SK-N-SH (cell line): Measurements from ENCODE around the gene CELF2. TPM values are rescaled to one million over a fixed set of nuclear protein-coding genes. Genes with fewer than 3 reads are reported as not detected.

Source experiments
- CTCF ChIA-PET: fragments of 300-600, 350-600 bp; formaldehyde crosslinking; extraction: SDS; loops from one replicate; lab custom pipeline; 2021; lab: Yijun Ruan, JAX
- POLR2A ChIA-PET: fragments of 350-600 bp; sonication (Branson Sonifier 250); formaldehyde crosslinking; extraction: SDS; loops from one replicate; lab custom pipeline; 2020; ENCODE audit warnings: antibody characterized with exemption, inconsistent platforms; lab: Yijun Ruan, JAX
- DNase-seq: peaks from one replicate; pipeline ENCODE4 v3.0.0; 2012
- H2AFZ ChIP-seq: fragments of 200-600 bp; sonication (generic); 2 replicates; pipeline ENCODE4 v1.8.1; 2016; ENCODE audit warnings: antibody characterized with exemption, mild to moderate bottlenecking, low read depth
- H3F3A ChIP-seq: fragments of 200-600 bp; sonication (generic); replicated peaks from 2 replicates; pipeline ENCODE3; 2016; ENCODE audit warnings: antibody characterized with exemption, mild to moderate bottlenecking; ENCODE audit not compliant: insufficient read depth
- H3K27ac ChIP-seq, 2 experiments: fragments of 200-500 bp in 1 of 2; fragments of 200-600 bp in 1 of 2; sonication (Bioruptor generic) in 1 of 2; sonication (generic), shearing (Covaris generic) in 1 of 2; 2 replicates each; pipeline versions ENCODE4 v1.5.1 to v1.6.1; 2014 to 2016; ENCODE audit warnings: low read depth in 2 of 2, inconsistent platforms in 1 of 2, low read length in 1 of 2, mild to moderate bottlenecking in 1 of 2, mixed read lengths in 1 of 2
- H3K27me3 ChIP-seq: fragments of 200-600 bp; sonication (generic), shearing (Covaris generic); 2 replicates; pipeline ENCODE4 v1.6.1; 2016; ENCODE audit warnings: mixed run types; ENCODE audit not compliant: insufficient read depth
- H3K36me3 ChIP-seq, 2 experiments: fragments of 200-500 bp in 1 of 2; fragments of 200-600 bp in 1 of 2; sonication (Bioruptor generic) in 1 of 2; sonication (generic) in 1 of 2; replicated peaks in 1 of 2; 2 replicates each; pipeline versions ENCODE3 to v1.5.1; 2014 to 2016; ENCODE audit warnings: low read length in 1 of 2, mild to moderate bottlenecking in 1 of 2; ENCODE audit not compliant: insufficient read depth in 2 of 2, control insufficient read depth in 1 of 2
- H3K4me1 ChIP-seq, 2 experiments: fragments of 200-500 bp in 1 of 2; fragments of 200-600 bp in 1 of 2; sonication (Bioruptor generic) in 1 of 2; sonication (generic), shearing (Covaris generic) in 1 of 2; 2 replicates each; pipeline versions ENCODE4 v1.5.1 to v1.6.1; 2014 to 2016; ENCODE audit warnings: low read depth in 1 of 2, low read length in 1 of 2, mixed run types in 1 of 2; ENCODE audit not compliant: insufficient read depth in 2 of 2, control insufficient read depth in 1 of 2
- H3K4me2 ChIP-seq: fragments of 200-600 bp; sonication (generic), shearing (Covaris generic); 2 replicates; pipeline ENCODE4 v1.6.1; 2017; ENCODE audit warnings: mixed run types
- H3K4me3 ChIP-seq, 2 experiments: fragments of 200-500 bp in 1 of 2; fragments of 200-600 bp in 1 of 2; sonication (Bioruptor generic) in 1 of 2; sonication (generic), shearing (Covaris generic) in 1 of 2; 2 replicates each; pipeline versions ENCODE4 v1.5.1 to v1.8.1; 2014 to 2016; ENCODE audit warnings: low read depth in 2 of 2, inconsistent platforms in 1 of 2, low read length in 1 of 2, mild to moderate bottlenecking in 1 of 2, mixed read lengths in 1 of 2, moderate library complexity in 1 of 2
- H3K79me2 ChIP-seq: fragments of 200-600 bp; sonication (generic); 2 replicates; pipeline ENCODE4 v1.8.1; 2017; ENCODE audit warnings: mild to moderate bottlenecking; ENCODE audit not compliant: insufficient read depth
- H3K9ac ChIP-seq: fragments of 200-600 bp; sonication (generic); 2 replicates; pipeline ENCODE4 v1.6.1; 2017; ENCODE audit warnings: mixed run types
- H3K9me2 ChIP-seq: fragments of 200-600 bp; sonication (generic); 2 replicates; pipeline ENCODE4 v1.6.1; 2017; ENCODE audit warnings: mixed run types
- H3K9me3 ChIP-seq: fragments of 200-600 bp; sonication (generic); 2 replicates; pipeline ENCODE4 v1.6.1; 2017; ENCODE audit warnings: mixed run types, mild to moderate bottlenecking, moderate library complexity
- H4K20me1 ChIP-seq: fragments of 200-600 bp; sonication (generic); 2 replicates; pipeline ENCODE4 v1.6.1; 2017; ENCODE audit warnings: mild to moderate bottlenecking, mixed run types; ENCODE audit not compliant: insufficient read depth
- EP300 ChIP-seq, 2 experiments: IDR thresholded peaks; 2 replicates each; pipeline versions ENCODE4 v1.4.0 to v1.6.1; 2012; ENCODE audit warnings: borderline replicate concordance in 1 of 2, low read depth in 1 of 2, low read length in 1 of 2
- FOXJ3 ChIP-seq: sonication (generic); formaldehyde crosslinking; IDR thresholded peaks from 2 replicates; pipeline ENCODE4 v1.5.1; 2020; ENCODE audit warnings: mild to moderate bottlenecking, missing genetic modification reagents
- FOXM1 ChIP-seq: IDR thresholded peaks from 2 replicates; pipeline ENCODE4 v1.4.0; 2012; ENCODE audit warnings: low read depth, mild to moderate bottlenecking
- GABPA ChIP-seq: IDR thresholded peaks from 2 replicates; pipeline ENCODE4 v1.4.0; 2012; ENCODE audit warnings: low read depth, mild to moderate bottlenecking
- MEF2A ChIP-seq: IDR thresholded peaks from 2 replicates; pipeline ENCODE4 v1.4.0; 2012; ENCODE audit warnings: low read depth, borderline replicate concordance
- NRF1 ChIP-seq: IDR thresholded peaks from 2 replicates; pipeline ENCODE4 v1.6.1; 2012; ENCODE audit warnings: low read depth, mild to moderate bottlenecking, low read length
- POLR2AphosphoS5 ChIP-seq: IDR thresholded peaks from 2 replicates; pipeline ENCODE4 v1.6.1; 2012; ENCODE audit warnings: low read depth, low read length
- RCOR1 ChIP-seq: fragments of 150-350 bp; IDR thresholded peaks from 2 replicates; pipeline ENCODE4 v1.6.1; 2017; ENCODE audit warnings: antibody characterized with exemption, low read length
- SMC3 ChIP-seq: IDR thresholded peaks from 2 replicates; pipeline ENCODE4 v1.6.1; 2012; ENCODE audit warnings: low read depth, low read length, improper control_type of control experiment
- YY1 ChIP-seq: IDR thresholded peaks from 2 replicates; pipeline ENCODE4 v1.4.0; 2012; ENCODE audit warnings: low read depth, mild to moderate bottlenecking
- WGBS: methylation state at CpG from one replicate; pipeline ENCODE4 v1.1.6; 2017; ENCODE audit warnings: low lambda C conversion rate; 5-methylcytosine and 5-hydroxymethylcytosine counted together
- polyA plus RNA-seq, 3 experiments: library from polyadenylated mRNA; depleted of rRNA; stranded (reverse); fragments of >200 nt; gene quantifications; 2 replicates each; pipeline ENCODE4 v1.2.3, GENCODE V29; 2012
- TF ChIP-seq, protein P1 (sequence below): IDR thresholded peaks from 2 replicates; pipeline ENCODE4 v1.4.0; 2012; ENCODE audit warnings: low read depth
- TF ChIP-seq, protein P2 (sequence below): fragments of 200-600 bp; sonication (generic); IDR thresholded peaks from 2 replicates; pipeline ENCODE4 v1.6.1; 2017; ENCODE audit warnings: antibody characterized with exemption, mild to moderate bottlenecking, moderate library complexity

The CELF2 gene
- polyA plus RNA-seq, 1 of the 3 experiments (the other 2 are of a cell fraction), result 0.03 TPM

DNA sequence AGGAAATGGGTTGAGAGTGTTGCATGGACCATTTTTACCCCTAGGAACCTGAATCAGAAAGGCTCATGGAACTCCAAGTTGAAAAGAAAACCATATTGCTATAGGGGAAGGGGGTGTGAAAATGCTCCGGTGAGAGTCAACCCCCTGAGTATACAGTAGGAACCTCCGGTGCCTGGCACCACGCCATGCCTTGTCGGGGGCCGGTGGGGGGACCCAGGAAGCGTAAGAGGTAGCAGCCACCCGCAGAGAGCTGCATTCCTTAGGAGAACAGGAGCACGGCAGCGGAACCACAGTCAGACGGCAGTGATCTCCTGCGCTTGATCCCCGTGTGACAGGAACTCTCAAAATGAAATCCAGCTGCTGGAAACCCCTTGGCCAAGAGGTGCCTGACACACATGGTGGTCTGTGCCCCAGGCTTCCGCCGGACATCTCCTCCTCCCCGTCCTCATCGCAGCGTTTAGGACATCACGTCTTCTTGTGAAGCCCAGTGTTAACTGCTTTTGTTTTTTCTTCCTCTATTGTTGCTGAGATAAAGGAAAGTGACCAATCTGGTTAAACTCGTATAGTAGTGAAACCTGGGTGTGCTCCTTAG lies 186.8 kb downstream of the CELF2 start:
- no peak for TF ChIP-seq RCOR1
- no peak for TF ChIP-seq NRF1
- TF ChIP-seq SMC3, result no peak
- Histone ChIP-seq H3K9me2 (no peaks in the 10 kb centered on the region), H3K4me3 (no peak overlapping the region), H2AFZ (no peak overlapping the region), H3K4me2 (no peak overlapping the region), H3K4me1 (no peaks in the 10 kb centered on the region), H3K79me2 (no peaks in the 10 kb centered on the region), H3K27me3 (no peaks in the 10 kb centered on the region), H3K27ac (no peak overlapping the region), H3K9ac (no peak overlapping the region), H4K20me1 (no peaks in the 10 kb centered on the region), H3K9me3 (no peaks in the 10 kb centered on the region; the same call in 1 of the 2 replicates), H3F3A (no peaks in the 10 kb centered on the region), H3K36me3 (no peaks in the 10 kb centered on the region)
- DNase-seq, result no peak
- CTCF ChIA-PET, result no interaction called here
- POLR2A ChIA-PET, result no interaction called here
- WGBS, result 60% methylated on average over 13 of the region's 19 CpGs

DNA sequence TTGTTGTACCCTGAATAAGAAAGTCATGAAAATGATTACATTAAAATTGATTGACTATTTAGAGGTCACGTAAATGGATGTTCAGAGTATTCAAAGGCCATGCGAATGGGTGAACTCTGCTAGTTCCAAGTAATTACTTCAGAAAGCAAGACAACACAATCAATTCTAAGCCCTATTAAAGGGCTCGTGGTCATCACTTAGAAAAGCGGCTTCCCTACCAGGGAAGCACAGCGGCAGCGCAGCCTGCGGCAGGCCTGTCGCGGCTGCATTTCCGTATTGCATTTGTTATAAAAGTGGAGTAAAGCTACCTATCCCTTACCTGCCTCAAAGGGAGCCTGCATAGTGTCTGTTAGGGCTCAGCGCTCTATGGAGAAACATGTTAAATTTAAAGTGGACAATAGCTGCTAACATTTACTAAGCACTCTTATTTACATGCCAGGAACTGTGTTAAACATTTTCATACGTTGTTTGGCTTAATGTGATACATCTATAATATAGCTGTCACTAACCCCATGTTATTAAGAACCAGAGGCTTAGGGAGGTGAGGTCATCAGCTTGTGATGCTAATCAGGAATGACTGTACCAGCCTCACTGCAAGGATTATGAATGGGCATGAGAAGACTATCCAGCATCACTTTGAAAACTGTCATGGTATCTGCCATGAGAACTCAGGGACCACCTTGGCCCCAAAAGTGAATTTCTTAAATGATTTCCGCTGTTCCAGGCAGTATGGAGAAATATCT lies 187.5 kb downstream of the CELF2 start:
- Histone ChIP-seq H3K9me3 (no peaks in the 10 kb centered on the region; the same call in 1 of the 2 replicates), H3K27me3 (no peaks in the 10 kb centered on the region), H3K4me3 (no peak overlapping the region), H3K4me1 (no peaks in the 10 kb centered on the region), H3K27ac (no peak overlapping the region), H4K20me1 (no peaks in the 10 kb centered on the region), H3K79me2 (no peaks in the 10 kb centered on the region), H3K4me2 (no peak overlapping the region), H3K36me3 (no peaks in the 10 kb centered on the region), H3K9me2 (no peaks in the 10 kb centered on the region), H3K9ac (no peak overlapping the region), H2AFZ (no peak overlapping the region), H3F3A (no peaks in the 10 kb centered on the region)
- ChIA-PET CTCF (interaction anchor here (1.5 kb wide), 1 partner anchor 65 kb away, joined by 3 read pairs; no protein-coding TSS in a partner anchor), POLR2A (no interaction called here)
- WGBS, result 66% methylated on average over 13 of the region's 13 CpGs
- TF ChIP-seq FOXJ3 (CRISPR knock-in tag), result no peak
- TF ChIP-seq YY1, result no peak
- no peak for TF ChIP-seq POLR2AphosphoS5
- TF ChIP-seq MEF2A, result no peak
- TF ChIP-seq FOXM1, result no peak
- TF ChIP-seq EP300 (IDR thresholded peaks at IDR 0.05; ENCODE audit: borderline replicate concordance in 1 of 2, low read depth in 1 of 2, low read length in 1 of 2), result no peak
- TF ChIP-seq, protein P1, sequence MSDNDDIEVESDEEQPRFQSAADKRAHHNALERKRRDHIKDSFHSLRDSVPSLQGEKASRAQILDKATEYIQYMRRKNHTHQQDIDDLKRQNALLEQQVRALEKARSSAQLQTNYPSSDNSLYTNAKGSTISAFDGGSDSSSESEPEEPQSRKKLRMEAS, result no peak
- TF ChIP-seq GABPA, result no peak
- TF ChIP-seq, protein P2, sequence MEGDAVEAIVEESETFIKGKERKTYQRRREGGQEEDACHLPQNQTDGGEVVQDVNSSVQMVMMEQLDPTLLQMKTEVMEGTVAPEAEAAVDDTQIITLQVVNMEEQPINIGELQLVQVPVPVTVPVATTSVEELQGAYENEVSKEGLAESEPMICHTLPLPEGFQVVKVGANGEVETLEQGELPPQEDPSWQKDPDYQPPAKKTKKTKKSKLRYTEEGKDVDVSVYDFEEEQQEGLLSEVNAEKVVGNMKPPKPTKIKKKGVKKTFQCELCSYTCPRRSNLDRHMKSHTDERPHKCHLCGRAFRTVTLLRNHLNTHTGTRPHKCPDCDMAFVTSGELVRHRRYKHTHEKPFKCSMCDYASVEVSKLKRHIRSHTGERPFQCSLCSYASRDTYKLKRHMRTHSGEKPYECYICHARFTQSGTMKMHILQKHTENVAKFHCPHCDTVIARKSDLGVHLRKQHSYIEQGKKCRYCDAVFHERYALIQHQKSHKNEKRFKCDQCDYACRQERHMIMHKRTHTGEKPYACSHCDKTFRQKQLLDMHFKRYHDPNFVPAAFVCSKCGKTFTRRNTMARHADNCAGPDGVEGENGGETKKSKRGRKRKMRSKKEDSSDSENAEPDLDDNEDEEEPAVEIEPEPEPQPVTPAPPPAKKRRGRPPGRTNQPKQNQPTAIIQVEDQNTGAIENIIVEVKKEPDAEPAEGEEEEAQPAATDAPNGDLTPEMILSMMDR, result no peak
- DNase-seq, result no peak
